ENCODE measurements around the gene LRRC17. TPM values are rescaled to one million over a fixed set of nuclear protein-coding genes. Genes with fewer than 3 reads are reported as not detected.

Gene LRRC17
- total RNA-seq, 2 donors from 2014 or later: 1.4 to 11.1 TPM

GRCh38 chr7:102978284-102978683 is 65.5 kb downstream of the LRRC17 start:
- DNase-seq (ENCODE audit: low spot score): peak; percentile 83
- intact Hi-C loops (cut with DNase I): no loop called here

- intact Hi-C loops (cut with DNase I): no loop called here
- DNase-seq (ENCODE audit: low spot score): no peak
Measured at GRCh38 chr7:102979670-102980069, 66.9 kb downstream of the LRRC17 start.

- intact Hi-C loops (cut with DNase I): no loop called here
- DNase-seq (ENCODE audit: low spot score): no peak
Measured at GRCh38 chr7:102981451-102981850, 68.7 kb downstream of the LRRC17 start.

DNA sequence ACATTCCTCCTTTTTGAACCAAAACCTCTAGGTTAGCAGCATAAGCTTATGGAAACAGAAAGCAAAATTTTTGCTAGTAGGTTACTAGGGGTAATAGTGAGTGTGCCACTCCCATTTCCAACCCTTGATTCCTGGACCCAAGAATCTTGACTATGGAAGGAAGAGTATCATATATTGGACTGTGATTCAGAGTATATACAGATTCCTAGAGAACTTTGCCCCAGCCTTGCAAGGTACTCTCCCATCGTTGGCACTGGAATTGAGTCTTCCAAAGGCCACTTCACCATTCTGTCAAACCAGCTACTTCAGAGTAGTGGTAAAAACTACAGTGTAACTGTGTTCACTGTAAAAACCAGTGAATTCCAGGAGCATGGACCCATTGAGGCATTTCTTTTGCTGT is 69.4 kb downstream of the LRRC17 start:
- no peak for DNase-seq (ENCODE audit: low spot score)
- intact Hi-C loops (cut with DNase I): no loop called here

DNA sequence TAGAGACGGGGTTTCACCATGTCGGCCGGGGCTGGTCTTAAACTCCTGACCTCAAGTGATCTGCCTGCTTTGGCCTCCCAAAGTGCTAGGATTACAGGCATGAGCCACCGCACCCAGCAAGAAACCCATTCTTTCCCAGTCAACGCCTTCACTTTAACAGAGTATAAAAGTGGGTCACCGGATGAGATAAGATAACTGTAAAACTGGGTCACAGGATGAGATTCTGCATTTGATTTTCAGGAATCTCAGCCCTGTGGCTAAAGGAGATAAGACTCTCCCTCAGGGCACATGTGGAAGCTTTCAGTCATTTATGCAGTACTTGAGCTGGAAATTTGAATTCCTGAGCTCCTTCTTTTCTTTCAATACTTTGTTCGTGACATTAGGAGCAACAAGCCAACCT is 70.8 kb downstream of the LRRC17 start:
- intact Hi-C loops (cut with DNase I): no loop called here
- no peak for DNase-seq (ENCODE audit: low spot score)

- intact Hi-C loops (cut with DNase I): no loop called here
- no peak for DNase-seq (ENCODE audit: low spot score)
Measured at GRCh38 chr7:102985176-102985783, 72.5 kb downstream of the LRRC17 start.

GRCh38 chr7:102988088-102988487 is 75.3 kb downstream of the LRRC17 start:
- intact Hi-C loops (cut with DNase I): no loop called here

DNA sequence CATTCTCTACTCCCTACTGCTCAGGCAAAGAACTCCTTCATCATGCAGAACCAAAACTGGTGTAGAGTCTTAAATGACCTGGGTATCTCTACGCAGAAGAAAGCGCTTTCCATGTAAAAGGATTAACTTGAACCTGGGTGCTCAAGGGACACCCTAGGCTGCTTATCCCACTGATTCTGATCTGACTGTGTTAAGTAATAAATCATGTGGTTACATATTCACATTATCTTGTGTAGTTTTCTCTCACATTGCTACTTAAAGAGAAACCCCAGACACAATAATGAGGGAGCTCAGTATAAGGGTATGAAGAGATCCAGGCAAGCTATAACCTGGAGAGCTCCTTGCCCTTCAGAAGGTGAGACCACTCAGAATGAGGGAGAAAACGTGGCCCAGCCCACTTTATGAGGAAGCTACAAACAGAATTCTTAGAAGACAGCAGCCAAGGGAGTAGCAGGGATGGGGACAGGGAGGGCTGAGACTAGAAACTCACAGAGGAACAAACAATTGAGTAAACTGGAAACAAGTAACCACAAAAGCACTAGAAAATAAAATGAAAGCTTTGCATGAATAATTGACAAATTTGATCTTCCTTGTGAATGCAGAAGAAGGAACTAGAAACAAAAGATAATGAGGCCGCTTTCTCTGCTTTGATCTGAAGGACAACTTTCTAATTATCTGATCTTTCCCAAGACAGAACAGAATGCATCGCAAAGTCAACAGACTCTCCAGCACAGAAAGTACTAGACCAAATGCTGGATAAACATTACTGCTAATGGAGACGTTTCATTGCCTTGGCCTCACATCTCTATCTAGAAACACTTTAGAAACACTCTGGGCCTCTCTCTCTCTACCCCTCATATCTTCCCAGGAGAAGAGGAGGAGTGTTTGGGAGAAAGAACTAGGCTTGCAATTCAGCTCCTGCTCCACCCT is 76.1 kb downstream of the LRRC17 start:
- no peak for DNase-seq (ENCODE audit: low spot score)
- intact Hi-C loops (cut with DNase I): no loop called here

More at GRCh38 chr7:102988088-102988487, 75.3 kb downstream of the LRRC17 start:
- DNase-seq (ENCODE audit: low spot score): no peak

- no peak for DNase-seq (ENCODE audit: low spot score)
- intact Hi-C loops (cut with DNase I): no loop called here
Measured at GRCh38 chr7:102990642-102991041, 77.8 kb downstream of the LRRC17 start.

DNA sequence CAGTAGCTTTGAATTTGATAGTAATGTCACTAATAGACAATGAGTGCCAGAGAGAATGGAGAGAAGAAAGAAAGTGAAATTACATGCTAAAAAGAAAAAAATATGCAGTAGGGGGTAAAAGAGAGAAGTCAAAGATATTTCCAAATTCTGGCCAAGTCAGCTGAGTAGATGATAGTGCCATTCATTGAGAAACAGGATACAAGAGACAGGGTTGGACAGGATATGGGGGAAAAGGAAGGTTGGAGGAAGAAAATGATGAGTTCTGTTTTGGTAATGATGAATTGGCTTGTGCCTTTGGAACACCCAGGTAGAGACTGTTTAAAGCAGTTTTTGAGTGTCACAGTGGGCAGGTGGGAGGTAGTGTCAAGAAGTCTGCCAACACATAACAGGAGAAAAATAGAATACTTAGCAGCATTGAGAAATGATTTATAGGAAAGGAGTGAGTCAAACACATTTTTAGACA is 78.3 kb downstream of the LRRC17 start:
- DNase-seq (ENCODE audit: low spot score): no peak
- intact Hi-C loops (cut with DNase I): no loop called here

- DNase-seq (ENCODE audit: low spot score): no peak
- intact Hi-C loops (cut with DNase I): no loop called here
Measured at GRCh38 chr7:102991540-102992214, 78.9 kb downstream of the LRRC17 start.

DNA sequence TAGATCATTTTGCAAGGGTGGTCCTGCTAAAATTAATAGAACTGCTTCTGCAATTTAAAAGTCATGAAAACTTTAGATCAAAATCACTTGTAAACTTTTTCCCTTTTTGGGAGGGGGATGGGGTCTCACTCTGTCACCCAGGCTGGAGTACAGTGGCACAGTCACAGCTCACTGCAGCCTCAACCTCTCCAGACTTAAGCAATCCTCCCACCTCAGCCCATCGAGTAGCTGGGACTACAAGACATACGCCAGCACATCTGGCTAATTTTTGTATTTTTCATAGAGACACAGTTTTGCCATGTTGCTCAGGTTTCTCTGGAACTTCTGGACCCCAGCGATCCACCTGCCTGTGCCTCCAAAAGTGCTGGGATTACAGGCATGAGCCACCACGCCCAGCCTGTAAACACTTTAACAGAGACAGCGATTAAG is 79.7 kb downstream of the LRRC17 start:
- intact Hi-C loops (cut with DNase I): no loop called here
- no peak for DNase-seq (ENCODE audit: low spot score)

GRCh38 chr7:102992938-102993717 is 80.3 kb downstream of the LRRC17 start:
- intact Hi-C loops (cut with DNase I): no loop called here
- DNase-seq (ENCODE audit: low spot score): no peak

DNA sequence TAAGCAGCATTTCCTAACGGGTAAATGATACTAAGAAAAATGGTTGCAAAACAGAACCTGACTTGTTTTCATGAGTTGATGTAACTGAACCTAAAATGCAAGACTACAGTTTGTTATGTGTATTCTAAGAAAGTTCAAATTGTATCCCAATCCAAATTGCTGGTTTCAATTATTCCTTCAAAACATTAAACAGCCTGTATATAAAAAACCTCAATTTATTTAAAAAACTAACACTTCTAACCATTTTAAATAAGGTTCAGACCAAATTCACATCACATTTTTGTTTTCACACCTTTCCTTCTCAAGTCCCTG is 80.9 kb downstream of the LRRC17 start:
- DNase-seq (ENCODE audit: low spot score): no peak
- intact Hi-C loops (cut with DNase I): no loop called here

DNA sequence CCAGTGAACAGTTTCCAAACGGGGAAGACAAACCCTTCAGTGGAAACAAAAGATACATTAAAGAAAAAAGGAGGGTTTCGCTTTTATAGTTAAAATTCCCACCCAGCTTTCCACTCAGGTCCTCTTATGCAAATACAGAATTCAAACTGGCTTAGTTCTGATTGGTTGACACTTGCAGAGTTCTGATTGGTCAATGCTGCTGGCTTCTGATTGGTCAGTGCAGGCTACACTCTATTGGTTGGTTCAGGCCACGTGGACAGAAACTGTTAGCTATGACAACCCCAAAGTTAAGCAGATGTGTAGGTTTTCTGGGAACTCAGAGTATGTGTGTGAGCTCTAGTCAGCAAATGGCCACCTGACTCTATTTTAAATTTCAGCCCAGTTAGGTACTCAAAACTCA is 81.8 kb downstream of the LRRC17 start:
- intact Hi-C loops (cut with DNase I): no loop called here
- DNase-seq (ENCODE audit: low spot score): no peak

Other genes with a start within 250 kb of the LRRC17 start
- 1 to 10 TPM; 5.2 to 7.5 TPM for gene POLR2J2, start 241.3 kb upstream of the LRRC17 start, total RNA-seq
- 1 to 10 TPM; 5.2 to 8.0 TPM for gene FAM185A, start 164.0 kb upstream of the LRRC17 start, total RNA-seq
- gene FBXL13, start 161.8 kb downstream of the LRRC17 start, total RNA-seq: 1 to 10 TPM; 1.7 to 3.2 TPM
- gene ARMC10, start 162.1 kb downstream of the LRRC17 start, total RNA-seq: 10 to 100 TPM; 35.4 to 36.2 TPM
- 10 to 100 TPM in 1 of 2 donors, 1 to 10 TPM in 1; 9.6 to 14.3 TPM for gene NAPEPLD, start 236.1 kb downstream of the LRRC17 start, total RNA-seq